Inflammatory macrophage treated with lipopolysaccharide for 4 hours (primary cell): Measurements from ENCODE around the gene PPP3CA.

Source experiments
- DNase-seq: peaks from one replicate; pipeline ENCODE4 v3.0.0-alpha.2; 2020

The PPP3CA gene

GRCh38 chr4:101347267-101347556 is at the start of gene PPP3CA:
TSS of gene PPP3CA (minus strand) at chr4:101347526.
- DNase-seq: no peak

GRCh38 chr4:101393256-101393655 is 45.9 kb upstream of the PPP3CA start:
- DNase-seq: no peak

- DNase-seq: no peak
These were observed 23.4 kb upstream of the PPP3CA start for GRCh38 chr4:101370663-101371210.

- no peak for DNase-seq
These were observed 19.9 kb upstream of the PPP3CA start for GRCh38 chr4:101367201-101367600.

- DNase-seq: no peak
These were observed 19.0 kb upstream of the PPP3CA start for GRCh38 chr4:101366331-101366730.

- DNase-seq: no peak
These were observed 10.4 kb upstream of the PPP3CA start for GRCh38 chr4:101357751-101358150.

- DNase-seq: no peak
These were observed 9.6 kb upstream of the PPP3CA start for GRCh38 chr4:101356928-101357327.

GRCh38 chr4:101355767-101356702 is 8.7 kb upstream of the PPP3CA start:
- DNase-seq: no peak

- DNase-seq: no peak
These were observed 7.9 kb upstream of the PPP3CA start for GRCh38 chr4:101355246-101355645.

GRCh38 chr4:101349801-101350064 is 2.4 kb upstream of the PPP3CA start:
- DNase-seq: no peak

- no peak for DNase-seq
These were observed 1.9 kb upstream of the PPP3CA start for GRCh38 chr4:101348995-101349800.

GRCh38 chr4:101348367-101348827 is 1.1 kb upstream of the PPP3CA start:
- no peak for DNase-seq

- peak; percentile 96 for DNase-seq
These were observed 436 bp upstream of the PPP3CA start for GRCh38 chr4:101347557-101348366.

GRCh38 chr4:101346351-101347266 is 717 bp downstream of the PPP3CA start:
- peak; percentile 44 for DNase-seq

- peak; percentile 15 for DNase-seq
These were observed 1.6 kb downstream of the PPP3CA start for GRCh38 chr4:101345596-101346350.

- no peak for DNase-seq
These were observed 2.1 kb downstream of the PPP3CA start for GRCh38 chr4:101345271-101345595.

GRCh38 chr4:101339332-101339731 is 8.0 kb downstream of the PPP3CA start:
- no peak for DNase-seq

- DNase-seq: no peak
These were observed 9.6 kb downstream of the PPP3CA start for GRCh38 chr4:101337688-101338087.

- no peak for DNase-seq
These were observed 12.3 kb downstream of the PPP3CA start for GRCh38 chr4:101334963-101335572.

GRCh38 chr4:101332424-101332823 is 14.9 kb downstream of the PPP3CA start:
- no peak for DNase-seq

- DNase-seq: no peak
These were observed 16.3 kb downstream of the PPP3CA start for GRCh38 chr4:101331017-101331416.
